ENCODE results near the gene MAP4.
A peak's percentile ranks its signal among the peaks of the same experiment; 100 is the strongest.

MAP4 gene

GRCh38 chr3:47804577-47804976 is 211.6 kb downstream of the MAP4 start:
- DNase-seq (ENCODE audit: insufficient read length, low spot score) = no peak
- TF ChIP-seq POLR2A (IDR thresholded peaks at IDR 0.05; ENCODE audit: low read depth, low read length) (no peak), PAX5 (IDR thresholded peaks at IDR 0.05; ENCODE audit: insufficient read depth, low read length, severe bottlenecking) (no peak), SPI1 (IDR thresholded peaks at IDR 0.05; ENCODE audit: low read depth, low read length) (no peak), POLR2AphosphoS5 (IDR thresholded peaks at IDR 0.05; ENCODE audit: low read depth, low read length) (no peak), POU2F2 (IDR thresholded peaks at IDR 0.05; ENCODE audit: low read depth, low read length) (no peak), TAF1 (IDR thresholded peaks at IDR 0.05; ENCODE audit: low read depth, low read length) (no peak)
- no peak for FAIRE-seq

- no peak for DNase-seq (ENCODE audit: insufficient read length, low spot score)
- TF ChIP-seq POLR2AphosphoS5 (IDR thresholded peaks at IDR 0.05; ENCODE audit: low read depth, low read length) (no peak), TAF1 (IDR thresholded peaks at IDR 0.05; ENCODE audit: low read depth, low read length) (no peak), POLR2A (IDR thresholded peaks at IDR 0.05; ENCODE audit: low read depth, low read length) (no peak), PAX5 (IDR thresholded peaks at IDR 0.05; ENCODE audit: insufficient read depth, low read length, severe bottlenecking) (no peak), POU2F2 (IDR thresholded peaks at IDR 0.05; ENCODE audit: low read depth, low read length) (no peak), SPI1 (IDR thresholded peaks at IDR 0.05; ENCODE audit: low read depth, low read length) (no peak)
- no peak for FAIRE-seq
These were observed 212.7 kb downstream of the MAP4 start for GRCh38 chr3:47803480-47804025.

- DNase-seq (ENCODE audit: insufficient read length, low spot score) (peak; percentile 92), FAIRE-seq (peak; percentile 83)
- 0 out of 2 replicates have a peak, but pooled peaks have one; percentile 10 for TF ChIP-seq TAF1 (IDR thresholded peaks at IDR 0.05; ENCODE audit: low read depth, low read length)
- TF ChIP-seq POLR2AphosphoS5 (IDR thresholded peaks at IDR 0.05; ENCODE audit: low read depth, low read length) = no peak
These were observed 213.3 kb downstream of the MAP4 start, which contains the start of gene DHX30 for GRCh38 chr3:47802734-47803479. Gene DHX30 (plus strand): TSS chr3:47803138. CDS start chr3:47810684, 7,546 bp downstream.

Measured in GM12891 (cell line).